K562 (cell line): ENCODE results near the gene LRMDA. TPM values are rescaled to one million over a fixed set of nuclear protein-coding genes. Genes with fewer than 3 reads are reported as not detected.
"Not testable (repeated sequence)": the region's sequence is repeated elsewhere in the genome, so short reads cannot be mapped to it uniquely, and the experiment has no call there.

Source experiments
- ATAC-seq: fragments of 200-7000 bp; cut with Tn5 transposase; 3 replicates; pipeline ENCODE4 v1.9.1; 2020; ENCODE audit warnings: moderate library complexity
- BruUV-seq: library from RNA; stranded (reverse); fragments of 400-500 nt; replicated peaks from 2 replicates; lab custom pipeline; 2021; lab: Mats Ljungman, UMichigan
- CTCF ChIA-PET: fragments of 300-600 bp; formaldehyde crosslinking; extraction: SDS; loops from one replicate; lab custom pipeline; 2021; ENCODE audit warnings: low intra/inter-chr PET ratio; lab: Yijun Ruan, JAX
- POLR2A ChIA-PET: fragments of 300-600, 350-650 bp; sonication (Branson Sonifier 250); formaldehyde crosslinking; extraction: SDS; loops from one replicate; lab custom pipeline; 2021; ENCODE audit warnings: antibody characterized with exemption, inconsistent platforms; lab: Yijun Ruan, JAX
- DNase-seq, 4 experiments: peaks; one replicate each; pipeline versions ENCODE4 v3.0.0 to v3.0.0-alpha.2; 2011 to 2018; ENCODE audit warnings: low spot score in 3 of 4, mixed read lengths in 3 of 4; ENCODE audit errors: extremely low read depth in 1 of 4
- FAIRE-seq: peaks from 2 replicates; lab custom pipeline; 2011; peaks lifted over from hg19 to GRCh38; lab: Jason Lieb, UNC
- H2AFZ ChIP-seq: 2 replicates; pipeline ENCODE4 v1.6.0; 2011; ENCODE audit warnings: low read depth, low read length, control low read depth, inconsistent platforms
- H3K27ac ChIP-seq: fragments of 200-600 bp; 3 replicates; pipeline ENCODE4 v1.8.0; 2011; ENCODE audit warnings: low read depth, mild to moderate bottlenecking, control low read depth, inconsistent platforms, low read length, moderate library complexity, mixed read lengths; ENCODE audit errors: extremely low read depth
- H3K27me3 ChIP-seq, 2 experiments: fragments of 300-600 bp in 1 of 2; 2 replicates in 1 of 2; 3 replicates in 1 of 2; pipeline versions ENCODE4 v1.6.0 to v1.8.0; 2011; ENCODE audit warnings: inconsistent platforms in 2 of 2, low read length in 2 of 2, mild to moderate bottlenecking in 1 of 2, mixed read lengths in 1 of 2, moderate library complexity in 1 of 2; ENCODE audit not compliant: control insufficient read depth in 2 of 2, insufficient read depth in 2 of 2
- H3K36me3 ChIP-seq: fragments of 300-600 bp; 3 replicates; pipeline ENCODE4 v1.8.0; 2011; ENCODE audit warnings: mild to moderate bottlenecking, low read length, inconsistent platforms; ENCODE audit not compliant: control insufficient read depth, insufficient read depth
- H3K4me1 ChIP-seq, 2 experiments: fragments of 200-600 bp in 1 of 2; replicated peaks in 1 of 2; 2 replicates in 1 of 2; 3 replicates in 1 of 2; pipeline versions ENCODE4 v1.5.1 to v1.8.0; 2011; ENCODE audit warnings: inconsistent platforms in 2 of 2, low read length in 2 of 2, mild to moderate bottlenecking in 1 of 2, mixed read lengths in 1 of 2, moderate library complexity in 1 of 2; ENCODE audit not compliant: control insufficient read depth in 2 of 2, insufficient read depth in 2 of 2
- H3K4me2 ChIP-seq: 2 replicates; pipeline ENCODE4 v1.6.1; 2011; ENCODE audit warnings: low read length, control low read depth, inconsistent platforms, mixed read lengths; ENCODE audit not compliant: insufficient read depth
- H3K4me3 ChIP-seq: fragments of 200-600 bp; sonication (generic), shearing (Covaris generic); 2 replicates; pipeline ENCODE4 v1.5.1; 2016; ENCODE audit warnings: control low read depth, inconsistent platforms
- H3K79me2 ChIP-seq: fragments of 200-600 bp; 3 replicates; pipeline ENCODE4 v1.8.0; 2011; ENCODE audit warnings: low read length, inconsistent platforms; ENCODE audit not compliant: control insufficient read depth, insufficient read depth
- H3K9ac ChIP-seq, 2 experiments: 2 replicates each; pipeline versions ENCODE4 v1.6.0 to v1.6.1; 2011; ENCODE audit warnings: low read depth in 2 of 2, low read length in 2 of 2, control low read depth in 1 of 2, inconsistent platforms in 1 of 2, mild to moderate bottlenecking in 1 of 2, mixed read lengths in 1 of 2; ENCODE audit not compliant: insufficient read depth in 1 of 2
- H3K9me1 ChIP-seq: one replicate; pipeline ENCODE4 v1.6.0; 2011; ENCODE audit warnings: inconsistent platforms, mild to moderate bottlenecking, low read length, moderate library complexity; ENCODE audit not compliant: control insufficient read depth, insufficient read depth
- H3K9me3 ChIP-seq: replicated peaks from 2 replicates; pipeline ENCODE4 v1.5.1; 2011; ENCODE audit warnings: low read depth, low read length, inconsistent platforms; ENCODE audit not compliant: control insufficient read depth, insufficient read depth
- H4K20me1 ChIP-seq: replicated peaks from 2 replicates; pipeline ENCODE4 v1.6.1; 2011; ENCODE audit warnings: low read length, inconsistent platforms, mixed read lengths; ENCODE audit not compliant: control insufficient read depth, insufficient read depth
- TCF15 ChIP-seq: fragments of 250-450 bp; sonication (Bioruptor Pico); IDR thresholded peaks from 2 replicates; pipeline ENCODE4 v1.8.0; 2022; ENCODE audit warnings: moderate library complexity, mild to moderate bottlenecking, inconsistent platforms
- ZNF134 ChIP-seq: fragments of 250-450 bp; sonication (Bioruptor Pico); conservative IDR thresholded peaks from 2 replicates; pipeline ENCODE4 v1.4.0; 2020
- ZNF274 ChIP-seq: IDR thresholded peaks from 2 replicates; pipeline ENCODE4 v1.6.1; 2011; ENCODE audit warnings: low read depth, mild to moderate bottlenecking, low read length, moderate library complexity, borderline replicate concordance
- ZNF511 ChIP-seq: sonication (generic); formaldehyde crosslinking; IDR thresholded peaks from 2 replicates; pipeline ENCODE4 v1.8.0; 2022; ENCODE audit warnings: mild to moderate bottlenecking, missing genetic modification reagents
- WGBS: fragments of 100-300 bp; shearing (Covaris generic); methylation state at CpG from one replicate; pipeline ENCODE4 v1.1.6; 2016; ENCODE audit warnings: low coverage, mixed read lengths; ENCODE audit not compliant: insufficient coverage; ENCODE audit errors: missing lambda C conversion rate; 5-methylcytosine and 5-hydroxymethylcytosine counted together
- in situ Hi-C: fragments of 300-500 bp; cut with MboI; formaldehyde crosslinking; loops from 4 replicates; pipeline ENCODE4 v1.15.0; 2018; ENCODE audit warnings: inconsistent platforms, mixed read lengths
- intact Hi-C: fragments of 100-400 bp; cut with micrococcal nuclease; formaldehyde crosslinking; loops from 2 replicates; pipeline ENCODE4 v1.14.2; 2022
- polyA plus RNA-seq, 8 experiments: library from polyadenylated mRNA; depleted of rRNA in 4 of 8; stranded (reverse) in 5 of 8; unstranded in 3 of 8; fragments of >200 nt; fragmentation: Nextera tagmentation in 2 of 8; fragmentation: Illumina TruSeq in 1 of 8; extraction: Ambion mirVana in 2 of 8; extraction: Trizol in 1 of 8; gene quantifications; 2 replicates each; pipeline versions ENCODE4 v1.2.1 to v1.2.3, GENCODE V29; 2011 to 2014; ENCODE audit warnings: inconsistent platforms in 1 of 8, missing spikeins in 1 of 8
- total RNA-seq, 7 experiments: library from RNA; depleted of rRNA in 6 of 7; stranded (reverse); fragments of >200 nt in 6 of 7; fragmentation: Illumina TruSeq in 2 of 7; extraction: Trizol in 2 of 7; gene quantifications; 2 replicates each; pipeline versions ENCODE4 v1.2.1 to v1.2.3, GENCODE V29; 2011 to 2021; ENCODE audit warnings: low replicate concordance in 1 of 7

Gene LRMDA
- total and polyA plus RNA-seq, 9 of the 15 experiments (the other 6 are each of a cell fraction or from before 2014, with no cell fraction given): 0.25 TPM; not detected in 8

DNA sequence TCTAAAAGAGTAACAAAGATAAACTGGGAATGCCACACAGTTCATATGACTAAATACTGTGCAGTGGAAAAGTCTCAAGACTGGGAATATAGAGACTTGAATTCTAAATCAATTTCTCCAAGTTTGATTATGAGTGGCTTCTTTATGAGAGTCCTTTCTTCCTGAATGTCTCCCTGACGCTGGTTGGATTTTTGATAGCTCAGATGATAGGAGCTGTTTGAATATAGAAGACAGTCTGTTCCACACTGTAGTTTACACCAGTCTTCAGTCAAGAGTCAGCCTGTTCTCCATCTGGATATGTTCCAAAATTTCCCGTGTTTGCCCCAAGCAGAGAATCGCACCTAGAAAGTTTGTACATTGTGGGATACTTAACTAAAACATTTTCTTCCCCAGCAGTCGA, 173.7 kb downstream of the LRMDA start (continued):
- no peak for TF ChIP-seq TCF15 (CRISPR knock-in tag)

GRCh38 chr10:75605795-75606194, 174.4 kb downstream of the LRMDA start:
- H3K9me1 ChIP-seq, POLR2A ChIA-PET, BruUV-seq, H3K4me2 ChIP-seq, H3K27me3 ChIP-seq, ATAC-seq, FAIRE-seq, H3K79me2 ChIP-seq, H3K9me3 ChIP-seq, H4K20me1 ChIP-seq, H3K36me3 ChIP-seq, CTCF ChIA-PET, DNase-seq, H3K27ac ChIP-seq, H2AFZ ChIP-seq, intact Hi-C loops, in situ Hi-C loops, H3K9ac ChIP-seq, H3K4me1 ChIP-seq, H3K4me3 ChIP-seq: not testable (repeated sequence)
- WGBS: 2% methylated on average over 6 of the region's 6 CpGs

GRCh38 chr10:75606203-75606779, 174.9 kb downstream of the LRMDA start:
- BruUV-seq: no TSS peak
- WGBS: 0% methylated on average over 5 of the region's 5 CpGs
- Histone ChIP-seq H4K20me1 (no peaks in the 10 kb centered on the region), H3K4me1 (no peaks in the 10 kb centered on the region), H3K27me3 (no peaks in the 10 kb centered on the region), H3K27ac (no peak overlapping the region), H3K4me3 (no peak overlapping the region), H2AFZ (no peak overlapping the region), H3K79me2 (no peaks in the 10 kb centered on the region), H3K9me1 (no peaks in the 10 kb centered on the region), H3K9me3 (no peaks in the 10 kb centered on the region), H3K36me3 (no peaks in the 10 kb centered on the region), H3K9ac (no peak overlapping the region), H3K4me2 (no peak overlapping the region)
- FAIRE-seq (no peak), DNase-seq (no peak), ATAC-seq (no peak)
- TF ChIP-seq ZNF134 (CRISPR knock-in tag) (no peak), ZNF511 (no peak), ZNF274 (no peak)
- in situ Hi-C loops: no loop called here
- intact Hi-C loops: no loop called here
- ChIA-PET POLR2A (no interaction called here), CTCF (no interaction called here)
